BJ (cell line): ENCODE measurements around the gene SSNA1. TPM values are rescaled to one million over a fixed set of nuclear protein-coding genes. Genes with fewer than 3 reads are reported as not detected.

Experiments
- CTCF ChIA-PET: fragments of 350-600 bp; formaldehyde crosslinking; extraction: SDS; loops from one replicate; lab custom pipeline; 2021; ENCODE audit warnings: antibody characterized with exemption, inconsistent platforms; lab: Yijun Ruan, JAX
- POLR2A ChIA-PET: fragments of 300-600 bp; sonication (Branson Sonifier 250); formaldehyde crosslinking; extraction: SDS; loops from one replicate; lab custom pipeline; 2021; ENCODE audit warnings: antibody characterized with exemption; lab: Charles Lee
- DNase-seq: peaks from one replicate; pipeline ENCODE4 v3.0.0-alpha.2; 2011; ENCODE audit warnings: low read depth
- H3K27me3 ChIP-seq: 2 replicates; pipeline ENCODE4 v1.6.0; 2011; ENCODE audit warnings: low read length; ENCODE audit not compliant: control insufficient read depth, insufficient read depth
- H3K36me3 ChIP-seq: 2 replicates; pipeline ENCODE4 v1.5.1; 2011; ENCODE audit warnings: low read length; ENCODE audit not compliant: control insufficient read depth, insufficient read depth
- H3K4me3 ChIP-seq: 2 replicates; pipeline ENCODE4 v1.5.1; 2011; ENCODE audit warnings: low read depth, mild to moderate bottlenecking, control low read depth, low read length
- CTCF ChIP-seq: IDR thresholded peaks from 2 replicates; pipeline ENCODE4 v1.5.1; 2011; ENCODE audit warnings: low read depth, mild to moderate bottlenecking, control low read depth, inconsistent platforms, low read length, moderate library complexity; ENCODE audit not compliant: insufficient read depth
- polyA plus RNA-seq: library from polyadenylated mRNA; depleted of rRNA; stranded (reverse); fragments of >200 nt; gene quantifications from 2 replicates; pipeline ENCODE4 v1.2.3, GENCODE V29; 2011

SSNA1 gene
- polyA plus RNA-seq, 1 experiment = 81.4 TPM

- DNase-seq = no peak
- peaks cover 28% of the 10 kb centered on the region for H3K27me3 ChIP-seq
- no peak for TF ChIP-seq CTCF
- CTCF ChIA-PET = interaction anchor here (1.3 kb wide), 1 partner anchor 10 kb away, joined by 3 read pairs; no protein-coding TSS in a partner anchor
- H3K36me3 ChIP-seq = no peaks in the 10 kb centered on the region
- POLR2A ChIA-PET = interaction anchor here (0.6 kb wide), 1 partner anchor 9 kb away, joined by 3 read pairs; no protein-coding TSS in a partner anchor
- H3K4me3 ChIP-seq = no peak overlapping the region
Observed at GRCh38 chr9:137170486-137171148, 17.9 kb upstream of the SSNA1 start.

GRCh38 chr9:137171149-137171900 is 17.2 kb upstream of the SSNA1 start:
- CTCF ChIA-PET = interaction anchor here (1.3 kb wide), 2 partner anchors 11 to 16 kb away, joined by 3 read pairs; no protein-coding TSS in a partner anchor
- DNase-seq = no peak

DNA sequence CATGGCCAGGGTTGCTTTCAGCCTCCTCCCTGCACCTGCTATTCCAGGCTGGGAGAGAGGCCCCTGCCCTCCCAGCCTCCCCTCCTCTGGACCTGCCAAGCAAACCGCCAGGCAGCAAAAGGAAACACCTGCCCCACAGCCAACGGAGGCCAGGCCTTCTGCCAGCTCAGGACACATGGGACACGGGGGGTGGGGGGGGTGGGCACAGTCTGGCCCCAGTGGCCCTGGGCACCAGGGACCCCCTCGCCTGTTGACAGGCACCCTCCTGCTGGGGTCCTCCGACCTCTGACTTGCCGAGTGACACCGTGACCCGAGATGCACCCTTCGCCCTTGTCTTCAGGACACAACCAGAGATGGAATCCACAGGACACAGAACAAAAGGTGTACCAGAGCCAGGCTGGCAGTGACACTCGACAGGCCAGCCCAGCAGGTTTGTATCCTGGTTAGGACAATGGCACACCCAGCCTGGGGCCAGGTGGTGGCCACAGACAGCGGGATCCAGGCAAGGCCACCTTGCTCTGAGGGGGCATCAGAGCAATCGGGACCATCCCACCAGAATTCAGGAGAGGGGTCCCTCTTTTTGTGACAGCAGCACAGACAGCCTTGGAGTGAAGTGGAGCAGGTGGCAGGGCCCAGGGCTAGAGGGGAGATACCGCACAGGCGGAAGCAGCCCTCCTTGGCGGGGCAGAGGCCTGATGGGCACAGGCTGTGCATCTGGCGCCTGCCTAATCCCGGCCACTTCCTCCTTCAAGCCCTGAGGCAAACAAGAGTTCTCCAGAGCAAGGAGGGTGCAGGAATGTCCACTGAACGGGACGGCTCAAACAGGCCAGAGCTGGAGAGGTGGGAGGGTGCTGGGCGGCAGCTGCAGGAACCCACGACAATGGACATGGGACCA is 15.3 kb upstream of the SSNA1 start:
- POLR2A ChIA-PET = no interaction called here
- TF ChIP-seq CTCF = no peak
- Histone ChIP-seq H3K4me3 (no peak overlapping the region), H3K27me3 (peaks cover 15% of the 10 kb centered on the region), H3K36me3 (peaks cover 2% of the 10 kb centered on the region)
- DNase-seq = no peak
- CTCF ChIA-PET = interaction anchor here (1.0 kb wide), 1 partner anchor 64 kb away, joined by 3 read pairs; no protein-coding TSS in a partner anchor

More at GRCh38 chr9:137171149-137171900, 17.2 kb upstream of the SSNA1 start:
- peaks cover 26% of the 10 kb centered on the region for H3K27me3 ChIP-seq
- TF ChIP-seq CTCF = no peak
- POLR2A ChIA-PET = interaction anchor here (0.6 kb wide), 1 partner anchor 9 kb away, joined by 3 read pairs; no protein-coding TSS in a partner anchor
- no peak overlapping the region for H3K4me3 ChIP-seq
- peaks cover under 1% of the 10 kb centered on the region; the same call in 1 of the 2 replicates for H3K36me3 ChIP-seq

GRCh38 chr9:137173796-137174664 is 14.4 kb upstream of the SSNA1 start:
- no peak for DNase-seq
- Histone ChIP-seq H3K36me3 (peaks cover 7% of the 10 kb centered on the region), H3K4me3 (no peak overlapping the region), H3K27me3 (peaks cover 13% of the 10 kb centered on the region)
- TF ChIP-seq CTCF = no peak
- ChIA-PET CTCF (interaction anchor here (0.9 to 1.0 kb wide), 3 partner anchors 24 to 63 kb away, joined by 3 read pairs; no protein-coding TSS in a partner anchor), POLR2A (no interaction called here)
